T-helper 2 cell (primary cell): ENCODE data around the gene SMAD9.

Experiments used
- DNase-seq, 5 experiments: peaks; one replicate each; pipeline versions ENCODE4 v3.0.0 to v3.0.0-alpha.2; 2012 to 2022

The SMAD9 gene

DNA sequence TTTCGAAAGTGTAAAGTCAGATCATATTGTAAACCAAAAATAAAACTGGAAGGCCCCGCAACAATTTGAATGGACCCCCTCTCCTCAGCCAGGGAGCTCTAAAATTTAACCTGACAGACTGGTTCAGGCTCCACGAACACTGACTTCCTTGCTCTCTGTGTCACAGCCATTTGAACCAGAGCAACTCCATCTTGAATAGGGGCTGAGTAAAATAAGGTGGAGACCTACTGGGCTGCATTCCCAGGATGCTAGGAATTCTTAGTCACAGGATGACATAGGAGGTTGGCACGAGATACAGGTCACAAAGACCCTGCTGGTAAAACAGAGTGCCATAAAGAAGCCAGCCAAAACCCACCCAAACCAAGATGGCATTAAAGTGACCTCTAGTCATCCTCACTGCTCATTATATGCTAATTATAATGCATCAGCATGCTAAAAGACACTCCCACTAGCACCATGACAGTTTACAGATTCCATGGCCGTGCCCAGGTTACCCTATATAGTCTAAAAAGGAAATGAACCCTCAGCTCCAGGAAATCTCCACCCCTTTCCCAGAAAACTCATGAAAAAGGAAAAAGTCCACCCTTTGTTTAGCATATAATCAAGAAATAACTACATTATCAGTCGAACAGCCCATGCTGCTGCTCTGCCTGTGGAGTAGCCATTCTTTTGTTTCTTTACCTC is 57.9 kb downstream of the SMAD9 start:
- no peak for DNase-seq

DNA sequence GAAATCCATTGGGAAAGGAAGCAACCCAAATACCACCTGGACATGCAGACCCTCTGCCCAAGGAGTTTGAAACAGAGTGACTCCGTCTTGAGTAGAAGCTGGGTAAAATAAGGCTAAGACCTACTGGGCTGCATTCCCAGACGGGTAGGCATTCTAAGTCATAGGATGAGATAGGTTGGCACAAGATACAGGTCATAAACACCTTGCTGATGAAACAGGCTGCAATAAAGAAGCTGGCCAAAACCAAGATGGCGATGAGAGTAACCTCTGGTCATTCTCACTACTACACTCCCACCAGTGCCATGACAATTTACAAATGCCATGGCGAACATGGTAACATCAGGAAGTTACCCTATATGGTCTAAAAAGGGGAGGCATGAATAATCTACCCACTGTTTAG is 60.8 kb downstream of the SMAD9 start:
- no peak for DNase-seq

DNA sequence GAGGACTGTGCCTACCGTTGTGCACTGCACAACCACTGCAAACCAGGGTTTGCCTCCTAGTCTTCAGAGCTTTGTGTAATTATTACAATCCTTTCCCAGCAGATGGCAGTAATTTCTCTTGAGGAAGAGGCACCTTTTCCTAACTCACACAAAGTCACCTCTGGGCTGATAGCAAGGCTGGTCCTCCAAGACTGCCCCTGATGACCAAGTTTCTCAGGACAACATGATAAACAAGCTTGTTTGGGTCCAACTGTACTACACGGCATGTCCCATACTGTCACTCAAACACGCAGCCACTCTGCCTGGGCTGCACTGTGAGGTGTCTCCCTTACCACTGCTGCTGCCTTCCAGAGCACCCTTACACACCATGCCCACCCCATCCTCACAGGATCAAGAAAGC is 61.7 kb downstream of the SMAD9 start:
- DNase-seq, result peak in 1 of 5 experiments; percentile 40

DNA sequence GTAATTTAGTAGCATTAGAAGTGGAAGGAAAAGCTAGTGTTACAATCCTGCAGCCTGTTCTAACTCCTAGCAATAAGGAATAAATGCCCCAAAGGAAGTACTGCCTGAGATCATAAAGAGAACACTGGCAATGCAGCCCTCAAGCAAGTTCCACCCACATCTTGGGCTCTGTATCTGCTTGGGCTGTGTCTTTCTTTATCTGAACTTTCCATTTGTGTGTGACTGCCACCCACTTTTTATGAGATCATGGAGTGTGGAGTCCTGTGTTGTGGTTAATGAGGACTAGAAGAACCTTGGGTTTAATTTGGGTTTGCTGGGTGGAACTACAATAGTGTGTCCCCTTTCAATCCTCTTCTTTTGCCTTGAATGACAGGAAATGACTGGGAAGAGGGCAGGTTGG is 62.8 kb downstream of the SMAD9 start:
- no peak for DNase-seq

DNA sequence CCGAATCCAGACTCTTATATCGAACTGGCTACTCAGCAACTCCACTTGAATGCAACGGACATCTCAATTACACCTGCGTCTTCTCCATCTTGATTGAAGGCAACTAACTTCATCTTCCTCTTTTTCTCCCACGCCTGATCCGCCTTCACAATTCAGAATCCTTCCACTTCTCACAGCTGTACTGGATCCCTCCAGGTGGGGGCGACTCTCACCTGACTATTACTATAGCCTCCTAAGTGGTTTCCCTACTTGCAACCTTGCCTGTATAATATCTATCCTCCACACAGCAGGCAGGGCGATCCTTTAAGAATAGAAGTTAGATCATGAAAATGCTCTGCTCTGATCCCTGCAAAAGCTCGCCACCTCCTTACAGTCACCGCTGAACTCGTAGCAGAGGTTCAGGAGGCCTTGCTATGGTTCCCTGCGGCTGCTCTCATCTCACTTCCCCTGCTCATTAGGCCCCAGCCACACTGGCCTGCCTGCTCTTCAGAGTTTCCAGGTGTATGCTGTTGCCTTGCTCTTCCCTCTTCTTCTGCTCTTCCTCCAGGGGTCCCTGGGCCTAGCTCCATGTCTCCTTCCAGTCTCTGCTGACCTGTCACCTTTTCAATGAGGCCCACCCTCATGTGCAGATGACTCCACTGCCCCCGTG is 69.1 kb downstream of the SMAD9 start:
- no peak for DNase-seq

DNA sequence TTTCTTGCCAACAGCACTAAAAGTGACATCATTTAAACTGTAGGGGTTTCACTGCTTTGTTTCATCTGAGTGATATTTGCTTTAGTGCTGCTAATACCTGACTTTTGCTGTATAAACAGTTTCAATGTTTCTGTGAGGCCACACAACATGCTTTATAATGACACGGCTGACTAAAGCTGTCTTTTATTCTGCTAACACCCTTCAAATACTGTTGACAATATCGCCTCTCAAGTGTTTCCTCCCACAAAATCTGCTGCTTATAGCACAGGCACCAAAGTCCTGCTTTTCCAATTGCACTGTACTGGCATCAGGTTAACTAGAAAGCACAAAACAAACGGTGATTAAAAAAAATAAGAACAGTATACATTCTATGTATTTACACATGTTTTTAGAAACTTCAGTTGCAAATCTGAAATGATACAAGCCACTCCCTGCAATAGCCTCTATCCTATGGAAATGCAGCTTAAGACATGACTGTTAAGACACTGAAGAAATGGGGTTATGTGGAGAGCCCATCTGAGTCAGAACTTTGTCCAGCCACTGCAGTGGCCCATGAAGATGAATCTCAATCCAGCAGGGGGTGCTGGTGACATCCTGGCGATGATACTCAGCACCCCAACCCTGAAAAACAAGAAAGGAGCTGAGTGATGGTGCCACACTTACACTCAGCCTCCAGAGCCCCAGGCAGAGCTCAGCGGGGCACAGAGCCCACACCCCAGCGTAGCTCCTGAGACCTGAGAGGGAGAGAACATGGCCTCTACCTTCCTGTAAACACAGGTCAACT is 71.6 kb downstream of the SMAD9 start:
- peak in 1 of 5 experiments; percentile 28 for DNase-seq

DNA sequence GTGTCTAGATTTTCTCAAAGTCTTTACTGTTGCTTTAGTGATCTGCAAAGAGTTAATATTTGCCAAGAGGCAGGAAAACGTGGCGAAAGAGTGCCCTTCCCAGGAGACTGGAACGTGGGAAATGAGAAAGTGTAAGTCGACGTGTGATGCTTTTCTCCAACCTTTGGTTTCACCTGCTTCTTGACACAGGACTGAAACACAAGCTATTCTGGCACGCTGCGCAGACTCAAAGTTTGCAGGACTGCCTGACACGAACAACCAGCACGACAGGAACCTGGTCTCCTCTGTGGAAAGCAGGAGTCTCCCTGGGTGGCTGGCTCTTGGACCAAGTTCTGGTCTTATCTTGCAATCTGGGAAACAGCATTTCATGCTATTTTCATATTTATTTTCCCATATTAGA is 72.4 kb downstream of the SMAD9 start:
- no peak for DNase-seq

DNA sequence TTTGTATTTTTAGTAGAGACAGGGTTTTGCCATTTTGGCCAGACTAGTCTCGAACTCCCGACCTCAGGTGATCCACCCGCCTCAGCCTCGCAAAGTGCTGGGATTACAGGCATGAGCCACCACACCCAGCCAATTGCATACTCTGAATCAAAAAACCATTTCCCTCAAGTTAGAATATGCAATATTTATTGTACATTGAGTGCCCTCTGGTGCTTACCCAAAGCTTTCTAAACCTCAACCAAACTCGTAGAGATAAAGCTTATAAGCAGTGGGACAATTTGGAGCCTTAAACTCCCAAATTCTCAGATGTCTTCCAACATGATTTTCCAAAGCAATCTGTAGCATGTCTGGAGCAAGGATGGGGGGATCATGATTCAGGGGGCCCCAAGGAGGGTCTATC is 78.6 kb downstream of the SMAD9 start:
- DNase-seq, result no peak

DNA sequence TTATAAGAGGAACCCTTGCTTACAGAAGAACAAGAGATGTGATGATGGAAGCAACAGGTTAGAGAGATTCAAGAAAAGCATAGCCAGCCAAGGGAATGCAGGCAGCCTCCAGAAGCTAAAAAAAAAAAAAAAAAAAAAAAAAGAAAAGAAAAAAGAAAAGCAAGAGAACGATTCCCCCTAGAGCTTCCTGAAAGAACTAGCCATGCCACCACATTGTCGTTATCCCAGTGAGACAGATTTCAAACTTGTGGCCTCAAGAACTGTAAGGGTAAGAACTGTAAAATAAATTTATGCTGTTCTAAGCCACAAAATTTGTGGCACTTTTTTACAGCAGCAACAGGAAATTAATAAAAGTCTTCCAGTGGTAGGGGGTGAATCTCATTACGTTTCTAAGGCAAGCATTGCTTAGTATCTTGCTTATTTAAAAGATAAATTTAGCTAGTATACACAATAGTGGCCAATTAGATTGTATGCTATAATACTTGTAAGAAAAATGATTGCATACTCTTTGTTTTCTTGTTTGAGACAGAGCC is 79.3 kb downstream of the SMAD9 start:
- no peak for DNase-seq

DNA sequence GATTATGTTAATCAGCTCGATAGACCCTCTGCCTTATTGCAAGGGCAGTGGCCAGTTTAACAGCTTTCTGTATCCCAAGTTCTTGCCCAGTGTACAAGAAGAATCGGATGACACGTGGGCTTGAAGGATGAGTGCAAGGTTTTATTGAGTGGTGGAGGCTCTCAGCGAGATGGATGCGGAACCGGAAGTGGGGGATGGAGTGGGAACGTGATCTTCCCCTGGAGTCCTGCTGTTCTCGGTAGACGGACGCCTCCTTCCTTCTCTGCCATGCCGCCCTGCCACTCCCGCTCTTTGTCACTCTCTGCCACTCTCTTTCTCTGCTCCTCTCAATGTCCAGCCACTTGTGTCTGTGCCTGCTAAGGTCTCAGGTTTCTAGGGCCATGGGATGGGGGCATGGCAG is 80.1 kb downstream of the SMAD9 start:
- no peak for DNase-seq

DNA sequence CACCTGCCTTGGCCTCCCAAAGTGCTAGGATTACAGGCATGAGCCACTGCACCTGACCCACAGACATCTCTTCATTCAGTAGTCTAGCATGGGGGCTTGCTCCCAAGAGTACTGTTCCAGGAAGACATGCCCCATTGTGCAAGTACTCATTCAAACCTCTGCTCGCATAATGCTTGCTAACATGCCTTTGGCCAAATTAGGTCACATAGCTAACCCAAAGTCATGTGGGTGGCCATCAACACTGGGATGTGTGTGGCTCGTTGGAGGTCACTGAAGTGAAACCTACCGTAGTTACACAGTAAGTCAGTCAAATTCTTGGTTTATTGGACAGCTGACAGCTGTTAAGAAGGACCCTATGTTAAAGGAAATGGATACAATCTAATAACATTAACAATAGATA is 80.8 kb downstream of the SMAD9 start:
- DNase-seq, result no peak

DNA sequence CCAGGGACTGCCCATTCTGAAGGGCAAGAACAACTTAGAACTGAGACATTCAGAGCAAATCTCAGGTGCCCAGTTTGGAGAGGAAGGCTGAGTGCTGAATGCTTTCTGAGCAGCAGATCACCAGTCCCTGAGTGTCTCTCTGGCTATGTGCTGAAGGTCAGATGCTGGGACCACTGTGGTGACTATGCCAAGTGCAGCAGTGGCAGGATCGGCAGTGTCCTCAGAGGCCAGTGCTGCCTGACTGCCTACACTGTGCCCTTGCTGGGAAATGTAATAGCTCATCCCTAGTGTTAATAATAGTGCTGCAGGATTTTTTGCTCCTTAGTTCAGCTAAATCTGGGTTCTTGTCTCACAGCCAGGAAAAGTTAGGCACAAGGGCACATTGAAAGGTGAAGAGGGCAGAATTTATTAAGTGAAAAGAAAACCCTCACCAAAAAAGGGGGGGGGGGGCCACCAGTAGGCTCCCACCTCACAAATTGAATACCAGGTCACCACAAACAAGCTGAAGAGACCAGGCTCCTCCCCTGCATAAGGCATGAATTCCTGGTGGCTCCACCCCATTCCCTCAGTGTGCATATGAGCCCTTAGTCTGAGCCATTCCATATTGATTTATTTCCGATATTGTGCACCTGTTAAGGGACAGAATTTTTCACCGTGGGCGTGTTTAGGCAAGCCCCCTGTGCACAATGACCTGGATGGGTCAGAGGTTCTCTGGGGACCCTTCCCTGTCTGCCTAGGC is 82.5 kb downstream of the SMAD9 start:
- no peak for DNase-seq

DNA sequence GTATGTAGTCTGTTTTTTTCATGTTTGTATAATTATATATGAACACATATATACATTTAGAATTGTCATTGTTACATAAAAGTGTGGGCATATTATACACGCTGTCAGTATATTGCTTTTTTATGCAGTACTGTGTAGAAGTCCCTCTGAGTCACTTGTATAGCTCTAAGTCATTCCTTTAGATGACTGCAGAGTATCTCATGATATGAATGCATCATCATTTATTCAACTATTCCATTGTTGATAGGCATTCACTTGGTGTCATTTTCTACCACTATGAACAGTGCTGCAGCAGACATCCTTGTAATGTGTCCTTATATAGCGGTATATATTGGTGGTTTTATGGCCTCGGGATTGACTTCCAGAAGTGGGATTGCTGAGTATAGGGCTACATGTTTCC is 85.7 kb downstream of the SMAD9 start:
- DNase-seq, result no peak

DNA sequence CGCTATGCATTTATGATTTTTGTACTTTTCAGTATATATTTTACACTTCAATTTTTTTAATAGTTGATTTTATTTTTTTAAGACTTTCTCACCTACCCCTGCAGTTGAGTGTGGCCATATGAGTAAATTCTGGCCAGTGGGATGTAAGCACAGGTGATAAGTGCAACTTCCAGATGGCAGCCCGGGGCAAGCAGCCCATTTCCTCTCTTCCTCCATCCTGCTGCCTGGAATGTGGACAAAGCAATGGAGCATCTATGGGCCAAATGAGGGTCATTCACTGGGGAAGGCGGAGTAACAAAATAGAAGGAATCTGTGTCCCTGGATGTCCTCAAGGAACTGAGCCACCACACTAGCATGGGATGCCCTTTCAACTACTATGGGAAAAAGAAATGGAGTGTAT is 88.7 kb downstream of the SMAD9 start:
- DNase-seq, result no peak

DNA sequence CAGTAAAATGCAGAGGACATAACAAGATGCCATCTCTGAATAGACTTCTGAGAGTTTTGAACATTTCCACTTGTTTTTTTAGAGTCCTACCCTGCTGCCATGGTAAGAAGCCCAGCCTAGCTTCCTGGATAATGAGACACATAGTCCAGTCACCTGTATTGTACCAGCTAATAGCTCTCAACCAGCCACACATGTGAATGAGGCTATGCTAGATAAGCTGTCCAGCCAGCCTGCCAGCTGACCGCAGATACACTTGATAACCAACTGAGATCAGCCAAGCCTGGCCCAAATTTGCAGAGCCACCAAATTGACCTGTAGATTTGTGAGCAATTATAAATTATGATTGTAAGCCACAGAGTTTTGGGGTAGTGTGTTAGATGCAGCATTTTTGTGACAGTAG is 90.3 kb downstream of the SMAD9 start:
- DNase-seq, result no peak

DNA sequence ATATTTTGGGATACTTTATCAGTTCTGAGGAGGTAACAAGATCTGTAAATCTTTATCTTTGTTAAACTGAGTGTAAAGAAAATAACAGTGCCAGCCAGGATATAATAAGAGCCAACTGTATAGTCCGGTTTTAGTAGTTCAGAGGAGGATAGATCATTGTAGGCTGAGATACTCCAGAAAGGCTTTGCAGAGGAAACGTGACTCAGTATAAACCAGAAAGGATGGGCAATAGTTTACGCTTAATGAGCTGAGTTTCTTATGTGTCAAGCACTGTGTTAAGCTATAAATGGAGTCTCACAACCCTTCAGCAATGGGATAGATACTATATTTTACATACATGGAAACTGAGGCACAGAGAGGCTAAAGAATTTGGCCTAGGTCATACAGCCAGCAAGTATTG is 97.3 kb downstream of the SMAD9 start:
- DNase-seq, result no peak

DNA sequence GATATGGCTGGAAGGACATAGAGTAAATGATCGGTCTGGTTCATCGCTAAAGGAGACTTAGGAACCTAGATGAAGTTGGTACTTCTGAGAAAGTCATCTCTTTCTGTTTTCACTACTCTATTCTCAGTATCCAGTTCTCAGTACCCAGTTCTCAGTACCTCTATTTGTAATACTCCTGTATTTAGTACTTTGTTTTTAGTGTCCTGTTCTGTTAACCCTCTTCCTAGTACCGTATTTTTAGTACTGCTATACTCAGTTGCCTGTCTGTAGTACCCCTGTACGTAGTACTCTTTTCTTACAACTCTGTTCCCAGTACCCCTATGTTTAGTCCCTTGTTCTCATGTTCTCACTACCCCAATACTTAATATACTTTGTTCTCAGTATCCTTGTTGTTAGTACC is 99.8 kb downstream of the SMAD9 start:
- DNase-seq, result peak in 1 of 5 experiments; percentile 30

DNA sequence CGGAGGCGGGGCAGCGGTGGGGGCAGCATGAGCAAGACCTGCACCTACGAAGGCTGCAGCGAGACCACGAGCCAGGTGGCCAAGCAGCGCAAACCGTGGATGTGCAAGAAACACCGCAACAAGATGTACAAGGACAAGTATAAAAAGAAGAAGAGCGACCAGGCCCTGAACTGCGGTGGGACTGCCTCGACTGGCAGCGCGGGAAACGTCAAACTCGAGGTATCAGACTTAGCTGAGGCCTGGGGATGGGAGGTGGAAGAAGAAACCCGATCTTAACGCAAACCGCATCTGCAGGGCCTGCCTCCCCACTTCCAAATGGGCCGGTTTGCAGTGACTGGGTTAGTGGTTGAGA is 100.3 kb downstream of the SMAD9 start:
- DNase-seq, result peak in 4 of 5 experiments; percentile 5 to 76 (median 25)

DNA sequence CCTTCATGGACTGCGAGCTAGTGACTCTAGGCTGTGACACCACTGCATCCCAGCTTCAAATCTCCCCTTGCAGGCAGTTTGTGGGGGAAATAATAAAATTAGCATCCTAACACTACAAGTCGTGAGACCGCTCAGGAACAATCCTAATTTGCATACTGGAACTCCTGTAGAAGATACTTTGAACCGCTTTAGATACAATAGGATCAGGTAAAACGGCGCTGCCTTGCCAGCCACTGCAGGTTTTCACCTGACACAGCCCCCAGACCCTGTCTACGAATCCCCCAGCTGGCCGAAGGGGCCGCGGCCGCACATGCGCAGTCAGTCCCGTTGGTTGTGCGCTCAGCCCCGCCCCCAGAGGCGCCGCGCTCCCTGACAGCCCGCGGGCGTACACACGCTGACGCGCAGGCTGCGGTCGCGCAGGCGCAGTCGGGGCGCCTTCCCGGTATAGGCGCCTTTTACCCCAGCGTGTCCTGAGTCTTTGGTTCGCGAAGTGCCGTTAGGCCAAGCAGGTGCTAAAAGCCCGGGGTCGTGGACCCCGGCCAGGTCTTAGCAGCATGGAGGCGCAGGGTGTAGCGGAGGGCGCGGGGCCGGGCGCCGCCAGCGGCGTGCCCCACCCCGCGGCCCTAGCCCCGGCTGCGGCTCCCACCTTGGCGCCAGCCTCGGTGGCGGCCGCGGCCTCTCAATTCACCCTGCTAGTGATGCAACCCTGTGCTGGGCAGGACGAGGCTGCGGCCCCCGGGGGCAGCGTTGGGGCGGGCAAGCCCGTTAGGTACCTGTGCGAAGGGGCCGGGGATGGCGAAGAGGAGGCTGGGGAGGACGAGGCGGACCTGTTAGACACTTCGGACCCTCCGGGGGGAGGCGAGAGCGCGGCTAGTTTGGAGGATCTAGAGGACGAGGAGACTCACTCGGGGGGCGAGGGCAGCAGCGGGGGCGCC is 101.0 kb downstream of the SMAD9 start, which contains the start of gene RFXAP:
RFXAP (plus strand) TSS at position 419 of the 935 bp plus-strand sequence; CDS start at position 555, 136 bp downstream.
- peak; percentile 85 to 93 (median 87) for DNase-seq

DNA sequence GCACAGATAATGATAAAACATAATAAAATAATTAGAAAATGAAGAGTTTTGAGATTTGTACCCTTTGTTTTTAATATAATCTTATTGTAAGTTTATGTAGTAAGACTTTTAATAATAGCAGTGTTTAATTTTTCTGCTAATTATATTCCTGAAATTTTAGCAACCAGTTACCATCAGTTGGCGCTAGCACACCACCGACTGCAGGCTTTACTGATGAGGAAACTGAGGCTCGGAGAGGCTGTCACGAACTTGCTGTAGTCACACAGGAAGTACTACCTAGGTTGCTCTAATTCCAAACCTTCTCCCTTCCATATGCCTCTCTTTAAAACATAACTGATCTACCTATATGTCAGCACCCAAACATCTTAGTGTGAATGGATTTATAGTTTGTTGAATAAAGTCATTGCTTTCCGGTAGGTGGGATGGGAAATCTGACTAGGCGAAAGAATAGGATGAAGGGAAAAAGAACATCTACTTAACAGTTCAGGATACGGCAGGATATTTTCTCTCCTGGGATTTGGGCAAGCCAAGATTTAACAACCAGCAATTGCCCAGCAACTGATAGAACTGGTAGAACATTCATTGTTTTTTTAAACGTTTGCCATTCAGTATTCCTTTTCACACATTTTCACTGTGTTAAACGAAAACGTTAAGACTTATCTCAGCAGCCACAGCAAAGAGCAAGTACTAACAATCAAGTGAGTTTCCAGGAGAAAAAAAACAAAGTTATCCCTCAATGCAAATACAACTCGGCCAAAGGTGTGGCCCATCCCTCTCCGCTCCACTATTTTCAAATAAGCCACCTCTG is 101.8 kb downstream of the SMAD9 start:
- no peak for DNase-seq

DNA sequence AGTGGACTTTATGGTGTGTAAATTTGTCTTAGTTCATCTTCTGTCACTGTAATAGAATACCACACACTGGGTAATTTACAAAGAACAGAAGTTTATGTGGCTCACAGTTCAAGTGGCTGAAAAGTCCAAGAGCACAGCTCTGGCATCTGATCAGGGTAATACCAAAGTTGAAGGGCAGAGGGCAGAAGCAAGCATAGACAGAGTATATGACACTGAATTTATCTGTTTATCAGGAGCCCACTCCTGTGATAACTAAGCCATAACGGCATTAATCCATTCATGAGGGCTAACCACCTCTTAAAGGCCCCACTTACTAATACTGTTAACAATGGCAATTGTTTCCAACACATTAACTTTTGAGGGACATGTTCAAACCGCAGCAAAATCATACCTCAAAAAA is 105.0 kb downstream of the SMAD9 start:
- peak in 1 of 5 experiments; percentile 27 for DNase-seq
